Ovary (tissue), 9 donors: Measurements from ENCODE around the gene XG. TPM values are rescaled to one million over a fixed set of nuclear protein-coding genes. Genes with fewer than 3 reads are reported as not detected.
"Not testable (repeated sequence)": the region's sequence is repeated elsewhere in the genome, so short reads cannot be mapped to it uniquely, and the experiment has no call there.

Source experiments
- DNase-seq, 5 donors: peaks; one replicate each; pipeline ENCODE4 v3.0.0-alpha.2; 2019 to 2020
- H3K27ac ChIP-seq, 2 donors: fragments of 200-600 bp; one replicate each; pipeline versions ENCODE4 v1.5.1 to v1.8.0; 2019 to 2022
- H3K27me3 ChIP-seq: fragments of 200-600 bp; one replicate; pipeline ENCODE4 v1.8.0; 2022
- H3K36me3 ChIP-seq: fragments of 200-600 bp; sonication (generic); one replicate; pipeline ENCODE4 v1.5.1; 2019
- H3K4me1 ChIP-seq: one replicate; pipeline ENCODE4 v1.8.1; 2013; ENCODE audit warnings: mild to moderate bottlenecking, moderate library complexity; ENCODE audit not compliant: insufficient read depth
- H3K4me3 ChIP-seq: fragments of 200-600 bp; sonication (generic); one replicate; pipeline ENCODE4 v1.5.1; 2017
- H3K9me3 ChIP-seq, 2 donors: fragments of 200-600 bp in 1 of 2; sonication (generic) in 1 of 2; one replicate each; pipeline versions ENCODE4 v1.5.1 to v1.8.1; 2013 to 2019; ENCODE audit warnings: mild to moderate bottlenecking in 1 of 2, moderate library complexity in 1 of 2
- EP300 ChIP-seq: sonication (generic); formaldehyde crosslinking; IDR thresholded peaks from one replicate; pipeline ENCODE4 v1.6.1; 2017; ENCODE audit warnings: antibody characterized with exemption
- POLR2A ChIP-seq: fragments of 450-650 bp; IDR thresholded peaks from one replicate; pipeline ENCODE4 v1.6.1; 2017; ENCODE audit warnings: antibody characterized with exemption, mild to moderate bottlenecking, moderate library complexity
- WGBS, 3 donors: extraction: QIAGEN DNeasy Blood & Tissue Kit in 1 of 3; methylation state at CpG; one replicate each; pipeline versions ENCODE4 v1.1.5 to v1.1.7; 2013 to 2017; 5-methylcytosine and 5-hydroxymethylcytosine counted together
- intact Hi-C, 4 donors: fragments of 100-400 bp; cut with DNase I; formaldehyde crosslinking; loops; one replicate each; pipeline versions ENCODE4 v1.11.0 to v1.15.1; 2022 to 2023
- polyA plus RNA-seq, 2 donors: library from polyadenylated mRNA; stranded (reverse); fragments of 200-250 nt in 1 of 2; fragments of 350-450 nt in 1 of 2; fragmentation: Illumina TruSeq in 1 of 2; extraction: RNeasy Lipid Tissue Mini Kit (QIAGEN cat#74804) in 1 of 2; gene quantifications; one replicate each; pipeline ENCODE4 v1.2.3, GENCODE V29; 2013 to 2014
- total RNA-seq, 7 donors: library from RNA; depleted of rRNA in 2 of 7; stranded (reverse); fragments of >200 nt in 2 of 7; fragmentation: NEBNext Ultra II Directional in 3 of 7; extraction: Animal tissue kit (Norgen Biotek cat#: 25700) in 3 of 7; gene quantifications; one replicate each; pipeline versions ENCODE4 v1.1.0 to v1.2.4, GENCODE V29; 2016 to 2023
- TF ChIP-seq, protein P1 (sequence below), 3 donors: fragments of 450-650 bp in 2 of 3; fragments of 200-600 bp in 1 of 3; IDR thresholded peaks; one replicate each; pipeline versions ENCODE4 v1.5.1 to v1.8.0; 2016 to 2022; ENCODE audit warnings: antibody characterized with exemption in 3 of 3, mild to moderate bottlenecking in 1 of 3
- donor health status: DM: no; HTN: no; CAD: no; lungs with moderate emphysema.
- donor health status: DM: no; HTN: no; CAD: no.
- donor health status: Bipolar disorder and iron deficiency.
- donor health status: DM: yes; HTN: yes; CAD: no.
- donor health status: DM: no; HTN: no; CAD: no.
- donor health status: DM: yes; HTN: yes; CAD: no.

XG gene
- total and polyA plus RNA-seq, 9 donors: 0.15 to 0.98 (median 0.27) TPM; not detected in 2

GRCh38 chrX:2766906-2767305 lies 15.1 kb downstream of the XG start:
- Histone ChIP-seq H3K4me3 (no peak overlapping the region), H3K27ac (no peak overlapping the region), H3K27me3 (no peaks in the 10 kb centered on the region), H3K9me3 (no peaks in the 10 kb centered on the region), H3K36me3 (no peaks in the 10 kb centered on the region), H3K4me1 (no peaks in the 10 kb centered on the region)
- intact Hi-C loops: no loop called here
- TF ChIP-seq EP300 (no peak), POLR2A (no peak)
- TF ChIP-seq, protein P1, sequence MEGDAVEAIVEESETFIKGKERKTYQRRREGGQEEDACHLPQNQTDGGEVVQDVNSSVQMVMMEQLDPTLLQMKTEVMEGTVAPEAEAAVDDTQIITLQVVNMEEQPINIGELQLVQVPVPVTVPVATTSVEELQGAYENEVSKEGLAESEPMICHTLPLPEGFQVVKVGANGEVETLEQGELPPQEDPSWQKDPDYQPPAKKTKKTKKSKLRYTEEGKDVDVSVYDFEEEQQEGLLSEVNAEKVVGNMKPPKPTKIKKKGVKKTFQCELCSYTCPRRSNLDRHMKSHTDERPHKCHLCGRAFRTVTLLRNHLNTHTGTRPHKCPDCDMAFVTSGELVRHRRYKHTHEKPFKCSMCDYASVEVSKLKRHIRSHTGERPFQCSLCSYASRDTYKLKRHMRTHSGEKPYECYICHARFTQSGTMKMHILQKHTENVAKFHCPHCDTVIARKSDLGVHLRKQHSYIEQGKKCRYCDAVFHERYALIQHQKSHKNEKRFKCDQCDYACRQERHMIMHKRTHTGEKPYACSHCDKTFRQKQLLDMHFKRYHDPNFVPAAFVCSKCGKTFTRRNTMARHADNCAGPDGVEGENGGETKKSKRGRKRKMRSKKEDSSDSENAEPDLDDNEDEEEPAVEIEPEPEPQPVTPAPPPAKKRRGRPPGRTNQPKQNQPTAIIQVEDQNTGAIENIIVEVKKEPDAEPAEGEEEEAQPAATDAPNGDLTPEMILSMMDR (IDR thresholded peaks at IDR 0.05): no peak
- 87 to 91% (median 89%) methylated on average over 11 of the region's 11 CpGs for WGBS, 3 donors
- DNase-seq: no peak

DNA sequence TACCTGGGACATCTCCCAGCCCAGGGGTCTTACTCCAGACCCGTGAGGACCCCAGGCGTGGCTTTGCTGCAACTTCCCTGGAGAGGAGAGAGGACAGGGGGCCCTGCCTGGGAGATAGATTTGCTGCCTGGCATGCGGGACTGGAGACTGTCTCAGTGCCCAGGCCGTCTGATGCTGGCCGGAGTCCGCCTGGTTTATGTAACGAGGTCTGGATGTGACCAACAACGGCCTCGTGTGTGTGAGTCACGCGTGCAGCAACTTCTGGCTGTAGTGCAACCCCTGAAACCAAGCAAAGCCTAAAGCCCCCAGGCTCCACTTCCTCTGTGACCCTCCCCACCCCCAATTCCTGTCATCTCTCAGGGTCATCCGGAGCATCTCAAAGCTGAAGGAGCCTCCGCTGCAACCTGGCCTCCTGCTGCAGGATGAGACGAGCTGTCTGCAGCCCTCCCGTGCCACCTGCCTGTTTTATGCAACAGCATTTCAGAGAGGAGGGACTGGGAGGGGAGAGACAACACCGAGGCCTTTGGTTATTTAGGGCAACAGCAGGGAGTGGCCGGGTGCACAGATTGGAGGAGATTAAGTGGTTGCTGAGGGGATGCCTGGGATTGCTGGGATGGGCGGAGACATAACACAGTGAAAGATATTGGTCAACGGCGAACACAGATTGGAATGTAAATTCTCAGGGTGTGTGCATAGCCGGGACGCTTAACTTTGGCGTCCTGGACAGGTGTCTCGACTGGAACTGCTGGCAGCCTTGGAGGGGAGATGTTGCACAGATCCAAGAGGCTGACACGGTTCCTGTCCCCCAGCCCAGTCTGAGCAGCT lies 16.0 kb downstream of the XG start:
- no peak for DNase-seq
- H3K27ac ChIP-seq: no peak overlapping the region
- no peaks in the 10 kb centered on the region for H3K27me3 ChIP-seq
- intact Hi-C loops: no loop called here
- no peak overlapping the region for H3K4me3 ChIP-seq
- WGBS, 3 donors: 53 to 62% (median 59%) methylated on average over 25 of the region's 25 CpGs
- no peaks in the 10 kb centered on the region for H3K4me1 ChIP-seq
- no peaks in the 10 kb centered on the region for H3K36me3 ChIP-seq
- TF ChIP-seq, protein P1 (IDR thresholded peaks at IDR 0.05): no peak
- TF ChIP-seq EP300 (no peak), POLR2A (no peak)
- no peaks in the 10 kb centered on the region for H3K9me3 ChIP-seq

DNA sequence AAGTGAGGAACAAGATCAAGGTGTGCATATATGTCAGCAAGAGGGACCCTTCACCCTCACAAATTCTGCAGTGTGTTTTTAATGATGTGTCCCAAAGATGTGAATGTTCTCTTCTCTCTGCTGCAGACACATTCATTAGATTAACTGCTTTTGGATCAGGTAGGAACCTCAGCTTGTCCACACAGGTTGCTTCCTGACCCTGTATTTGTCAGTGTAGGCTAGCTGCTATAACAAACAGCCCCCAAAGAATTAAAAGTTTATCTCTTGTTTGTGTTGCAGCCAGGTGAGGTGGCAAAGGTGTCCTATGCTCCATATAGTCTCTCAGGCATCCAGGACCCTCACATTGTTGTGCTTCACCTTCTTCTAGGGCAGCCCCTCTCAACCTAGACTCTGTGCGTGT lies 17.8 kb downstream of the XG start:
- Histone ChIP-seq H3K4me1 (no peaks in the 10 kb centered on the region), H3K36me3 (no peaks in the 10 kb centered on the region), H3K27ac (no peak overlapping the region), H3K27me3 (no peaks in the 10 kb centered on the region), H3K4me3 (no peak overlapping the region), H3K9me3 (no peaks in the 10 kb centered on the region)
- intact Hi-C loops: no loop called here
- 69 to 90% (median 88%) methylated on average over 1 of the region's 1 CpG for WGBS, 3 donors
- TF ChIP-seq EP300 (no peak), POLR2A (no peak)
- TF ChIP-seq, protein P1 (IDR thresholded peaks at IDR 0.05): no peak
- no peak for DNase-seq

GRCh38 chrX:2773166-2774055 lies 21.6 kb downstream of the XG start:
- DNase-seq, H3K27ac ChIP-seq, H3K9me3 ChIP-seq, H3K4me3 ChIP-seq, intact Hi-C loops, H3K4me1 ChIP-seq, H3K27me3 ChIP-seq, H3K36me3 ChIP-seq: not testable (repeated sequence)
- 80 to 86% (median 84%) methylated on average over 8 to 10 of the region's 10 CpGs for WGBS, 3 donors
